HG02943 (cell line): ENCODE data around the gene DIS3L.
A peak's percentile ranks its signal among the peaks of the same experiment; 100 is the strongest.
"Not testable (repeated sequence)": the region's sequence is repeated elsewhere in the genome, so short reads cannot be mapped to it uniquely, and the experiment has no call there.

Source experiments
- ATAC-seq: cut with Tn5 transposase; IDR thresholded peaks from one replicate; pipeline ENCODE4 v1.9.1; 2021; ENCODE audit warnings: mild to moderate bottlenecking, low read depth, moderate library complexity; ENCODE audit not compliant: unreplicated experiment

Gene DIS3L

DNA sequence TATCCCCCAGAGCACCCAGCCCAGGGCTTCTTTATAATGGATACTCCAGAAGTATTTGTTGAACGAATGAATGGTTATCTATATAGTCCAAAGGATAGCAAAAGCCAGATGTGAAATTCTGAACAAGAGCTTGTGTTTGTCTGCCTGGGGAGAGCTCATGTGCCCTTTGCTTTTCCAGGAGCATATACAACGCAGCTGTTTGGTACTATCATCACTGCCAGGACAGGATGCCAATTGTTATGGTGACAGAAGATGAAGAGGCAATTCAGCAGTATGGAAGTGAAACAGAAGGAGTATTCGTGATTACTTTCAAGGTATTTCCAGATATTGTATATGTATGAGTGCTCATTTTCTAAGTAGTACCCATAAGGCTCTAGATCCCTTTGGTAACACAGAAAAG, 15.2 kb downstream of the DIS3L start:
- ATAC-seq, result no peak

DNA sequence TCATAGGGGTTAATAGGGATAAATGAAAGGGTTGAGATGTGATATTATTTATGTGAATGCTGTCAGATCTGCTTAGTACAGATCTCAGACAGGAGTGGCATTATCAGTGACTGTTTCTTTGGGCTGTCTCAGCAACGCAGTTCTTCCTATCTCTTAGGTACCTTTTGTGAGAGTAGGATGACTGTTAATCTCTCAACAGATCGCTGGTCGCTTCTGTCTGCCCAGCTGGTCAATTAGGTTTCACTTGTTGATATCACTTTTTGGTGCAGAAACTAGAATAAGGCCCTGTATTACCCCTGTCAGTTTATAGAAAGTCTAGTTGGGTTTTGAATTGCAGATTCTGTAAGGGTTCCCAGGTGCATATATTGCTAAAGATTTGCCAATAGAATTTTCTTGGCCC, 16.5 kb downstream of the DIS3L start:
- no peak for ATAC-seq

DNA sequence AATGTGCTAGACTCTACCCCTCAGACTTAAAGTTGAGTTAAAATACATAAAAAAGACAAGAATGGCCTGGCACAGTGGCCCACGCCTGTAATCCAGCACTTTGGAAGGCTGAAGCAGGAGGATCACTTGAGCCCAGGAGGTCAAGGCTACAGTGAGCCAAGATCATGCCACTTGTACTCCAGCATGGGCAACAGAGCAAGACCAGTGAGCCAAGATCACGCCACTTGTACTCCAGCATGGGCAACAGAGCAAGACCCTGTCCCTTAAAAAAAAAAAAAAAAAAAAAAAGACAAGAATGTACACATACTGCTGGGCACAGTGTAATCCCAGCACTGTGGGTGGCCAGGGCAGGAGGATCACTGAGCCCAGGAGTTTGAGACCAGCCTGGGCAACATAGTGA, 17.4 kb downstream of the DIS3L start:
- no peak for ATAC-seq

DNA sequence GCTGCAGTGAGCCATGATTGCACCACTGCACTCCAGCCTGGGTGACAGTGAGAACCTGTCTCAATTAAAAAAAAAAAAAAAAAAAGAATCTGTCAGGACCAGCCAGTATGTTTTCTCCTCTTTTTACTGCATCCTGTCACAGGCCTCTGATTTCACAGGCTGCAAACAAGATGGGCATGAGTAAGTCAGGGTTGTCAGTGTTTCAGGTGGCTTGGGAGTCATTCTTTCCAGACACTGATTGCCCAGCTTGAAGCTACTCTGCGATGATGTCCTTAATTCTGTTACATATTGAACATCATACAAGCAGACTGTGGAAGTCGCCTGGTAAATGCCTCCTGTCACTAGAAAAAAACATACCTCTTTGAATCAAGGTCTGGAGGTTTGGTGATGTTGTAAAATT, 18.8 kb downstream of the DIS3L start:
- ATAC-seq, result no peak

DNA sequence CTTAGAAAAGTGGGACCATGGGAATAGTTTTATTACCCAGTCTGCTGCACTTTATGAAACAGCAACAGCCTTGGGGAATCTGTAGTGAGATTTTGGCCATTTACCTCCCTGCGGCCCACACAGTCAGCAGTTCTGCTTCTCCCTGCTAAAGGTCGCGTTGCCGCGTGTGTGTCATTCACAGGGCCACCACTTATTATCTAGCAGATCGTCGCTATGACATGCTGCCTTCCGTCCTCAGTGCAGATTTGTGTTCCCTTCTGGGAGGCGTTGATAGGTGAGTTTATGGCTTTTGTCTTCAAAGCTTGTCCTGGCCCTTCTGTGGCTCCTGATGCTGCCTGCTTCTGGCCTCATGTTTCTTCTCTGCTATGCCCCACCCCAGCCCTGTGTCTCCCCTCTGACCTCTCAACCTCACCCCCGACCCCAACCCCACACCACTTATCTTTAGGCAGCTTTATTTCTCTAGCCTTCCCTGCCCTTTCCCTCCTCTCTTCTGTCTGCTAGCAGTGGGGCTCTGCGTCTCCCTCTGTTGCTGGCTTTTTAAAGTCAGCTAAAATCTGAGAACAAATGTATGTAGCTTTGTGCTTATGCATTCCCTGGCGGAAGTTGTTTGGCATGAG, 30.1 kb downstream of the DIS3L start:
- ATAC-seq, result no peak

DNA sequence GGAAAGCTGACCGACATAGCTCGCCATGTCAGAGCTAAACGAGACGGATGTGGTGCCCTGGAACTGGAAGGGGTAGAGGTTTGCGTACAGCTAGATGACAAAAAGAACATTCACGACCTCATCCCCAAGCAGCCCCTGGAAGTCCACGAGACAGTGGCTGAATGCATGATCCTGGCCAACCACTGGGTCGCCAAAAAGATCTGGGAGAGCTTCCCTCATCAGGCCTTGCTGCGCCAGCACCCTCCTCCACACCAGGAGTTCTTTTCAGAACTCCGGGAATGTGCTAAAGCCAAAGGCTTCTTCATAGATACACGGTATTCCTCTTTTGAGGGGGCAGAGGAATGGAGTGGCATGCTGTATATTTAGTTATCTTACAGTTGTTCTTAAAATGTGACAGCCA, 32.7 kb downstream of the DIS3L start:
- no peak for ATAC-seq

DNA sequence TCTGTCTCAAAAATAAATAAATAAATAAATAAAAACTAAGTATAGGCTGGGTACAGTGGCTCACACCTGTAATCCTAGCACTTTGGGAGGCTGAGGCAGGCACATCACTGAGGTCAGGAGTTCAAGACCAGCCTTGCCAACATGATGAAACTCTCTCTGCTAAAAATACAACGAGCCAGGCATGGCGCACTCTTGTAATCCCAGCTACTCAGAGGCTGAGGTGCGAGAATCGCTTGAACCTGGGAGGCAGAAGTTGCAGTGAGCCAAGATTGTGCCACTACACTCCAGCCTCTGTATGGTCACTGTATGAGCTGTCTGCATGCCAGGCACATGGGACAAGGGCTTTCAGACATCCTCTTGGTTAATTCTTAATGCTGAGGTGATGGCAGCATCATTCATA, 34.4 kb downstream of the DIS3L start:
- no peak for ATAC-seq

DNA sequence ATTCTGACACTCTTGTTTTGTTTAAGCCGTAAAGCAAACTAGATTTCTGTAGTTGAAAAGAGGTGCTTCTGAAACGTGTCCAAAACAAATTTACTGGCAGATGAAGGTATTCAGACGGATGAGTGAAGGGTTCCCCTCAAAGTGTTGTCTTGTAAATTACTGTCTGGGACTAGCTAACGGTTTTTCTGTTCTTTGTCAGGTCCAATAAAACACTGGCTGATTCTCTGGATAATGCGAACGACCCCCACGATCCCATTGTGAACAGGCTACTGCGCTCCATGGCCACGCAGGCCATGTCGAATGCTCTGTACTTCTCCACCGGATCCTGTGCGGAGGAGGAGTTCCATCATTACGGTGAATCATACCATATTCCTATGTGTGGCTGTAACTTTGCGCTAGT, 35.4 kb downstream of the DIS3L start:
- ATAC-seq, result no peak

DNA sequence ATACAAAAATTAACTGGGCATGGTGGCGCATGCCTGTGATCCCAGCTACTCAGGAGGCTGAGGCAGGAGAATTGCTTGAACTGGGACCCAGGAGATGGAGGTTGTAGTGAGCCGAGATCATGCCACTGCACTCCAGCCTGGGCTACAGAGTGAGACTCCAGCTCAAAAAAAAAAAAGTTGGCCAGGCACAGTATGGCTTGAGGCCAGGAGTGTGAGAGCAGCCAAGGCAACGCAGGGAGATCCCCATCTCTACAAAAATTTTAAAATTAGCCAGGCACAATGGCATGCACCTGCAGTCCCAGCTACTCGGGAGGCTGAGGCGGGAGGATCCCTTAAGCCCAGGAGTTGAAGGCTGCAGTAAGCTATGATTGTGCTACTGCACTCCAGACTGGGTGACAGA, 55.2 kb downstream of the DIS3L start:
- not testable (repeated sequence) for ATAC-seq

DNA sequence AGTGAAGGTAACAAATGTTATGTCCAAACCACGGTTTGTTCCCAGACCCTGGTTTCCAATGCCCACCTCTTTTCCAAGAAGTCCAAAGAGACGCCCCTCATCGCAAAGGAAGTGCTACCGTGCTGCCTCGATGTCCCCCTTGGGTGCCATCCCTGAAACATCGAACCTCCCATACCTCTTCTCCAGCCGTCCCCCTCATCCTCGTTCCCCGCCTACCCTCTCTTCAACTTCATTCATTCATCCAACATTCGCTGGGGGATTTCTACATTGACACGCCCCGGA, 62.6 kb downstream of the DIS3L start:
- no peak for ATAC-seq

DNA sequence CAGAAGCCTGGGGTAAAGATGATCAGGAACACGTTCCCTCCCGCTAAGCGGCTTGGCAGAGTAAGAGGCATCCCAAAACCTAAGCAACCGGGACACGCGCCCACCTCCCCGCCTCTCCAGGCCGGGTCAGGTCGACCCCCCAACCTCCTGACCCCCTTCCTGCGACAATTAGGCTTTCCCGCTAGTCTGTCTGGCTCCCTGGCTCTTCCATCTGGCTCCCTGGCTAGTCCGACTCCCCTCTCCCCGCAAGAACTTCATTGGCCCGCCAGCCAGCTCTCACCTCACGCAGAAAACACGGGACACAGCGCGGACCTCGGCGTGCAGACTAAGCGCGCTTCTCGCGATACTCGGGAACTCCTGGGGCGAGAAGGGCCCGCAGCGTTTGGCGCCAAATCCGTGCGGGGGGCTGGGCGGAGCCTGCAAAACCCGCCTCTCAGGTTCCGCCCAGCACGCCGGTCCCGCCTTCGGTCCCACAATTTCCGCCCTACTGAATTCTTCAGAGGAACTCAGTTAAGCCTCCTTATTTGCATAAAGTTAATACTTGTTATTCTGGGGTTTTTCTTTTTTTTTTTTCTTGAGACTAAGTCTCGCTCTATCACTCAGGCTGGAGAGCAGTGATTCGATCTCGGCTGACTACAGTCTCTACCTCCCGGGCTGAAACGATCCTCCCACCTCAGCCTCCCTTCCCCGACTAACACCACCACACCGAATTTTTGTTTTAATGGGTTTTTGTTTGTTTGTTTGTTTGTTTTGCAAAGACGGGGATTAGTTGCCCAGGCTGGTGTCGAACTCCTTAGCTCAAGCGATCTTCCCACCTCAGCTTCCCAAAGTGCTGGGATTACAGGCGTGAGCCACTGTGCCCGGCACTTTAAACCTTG, 63.2 kb downstream of the DIS3L start, which contains the start of gene TIPIN:
Gene TIPIN (minus strand): TSS at position 327 of the 878 bp plus-strand sequence. CDS start 3,738 bp downstream, outside the sequence.
- peak; percentile 86 for ATAC-seq

DNA sequence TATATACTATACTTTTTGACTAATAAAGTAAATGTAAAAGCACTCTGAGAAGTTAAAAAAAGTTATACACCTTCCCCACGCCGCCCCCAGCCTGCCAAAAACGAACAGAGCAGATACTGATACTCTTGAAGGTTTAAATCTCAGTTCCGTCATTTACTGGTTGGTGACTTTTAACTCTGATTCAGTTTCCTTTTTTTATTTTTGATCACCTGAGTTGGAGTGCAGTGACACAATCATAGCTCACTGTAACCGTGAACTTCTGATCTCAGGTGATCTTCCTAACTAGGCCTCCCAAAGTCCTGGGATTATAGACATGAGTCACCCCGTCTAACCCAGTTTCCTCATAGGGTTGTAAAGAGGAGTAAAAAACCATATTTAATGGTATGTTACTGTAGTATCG, 66.4 kb downstream of the DIS3L start:
- no peak for ATAC-seq

DNA sequence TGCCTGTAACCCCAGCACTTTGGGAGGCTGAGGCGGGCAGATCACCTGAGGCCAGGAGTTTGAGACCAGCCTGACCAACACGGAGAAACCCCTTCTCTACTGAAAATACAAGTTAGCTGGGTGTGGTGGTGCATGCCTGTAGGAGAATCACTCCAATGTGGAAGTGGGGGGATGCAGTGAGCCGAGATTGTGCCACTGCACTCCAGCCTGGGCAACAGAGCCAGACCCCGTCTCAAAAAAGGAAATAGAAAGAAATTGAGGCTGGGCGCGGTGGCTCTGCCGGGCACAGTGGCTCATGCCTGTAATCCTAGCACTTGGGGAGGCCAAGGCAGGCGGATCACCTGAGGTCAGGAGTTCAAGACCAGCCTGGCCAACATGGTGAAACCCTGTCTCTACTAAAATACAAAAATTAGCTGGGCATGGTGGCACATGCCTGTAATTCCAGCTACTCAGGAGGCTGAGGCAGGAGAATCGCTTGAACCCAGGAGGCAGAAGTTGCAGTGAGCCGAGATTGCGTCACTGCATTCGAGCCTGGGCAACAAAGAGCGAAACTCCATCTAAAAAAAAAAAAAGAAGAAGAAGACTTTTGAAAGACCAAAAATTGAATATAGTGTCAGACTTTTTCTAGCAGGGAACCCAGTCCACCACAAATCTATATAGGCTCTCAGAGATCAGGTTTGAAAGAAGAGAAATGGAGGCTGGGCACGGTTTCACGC, 68.5 kb downstream of the DIS3L start:
- ATAC-seq, result not testable (repeated sequence)

DNA sequence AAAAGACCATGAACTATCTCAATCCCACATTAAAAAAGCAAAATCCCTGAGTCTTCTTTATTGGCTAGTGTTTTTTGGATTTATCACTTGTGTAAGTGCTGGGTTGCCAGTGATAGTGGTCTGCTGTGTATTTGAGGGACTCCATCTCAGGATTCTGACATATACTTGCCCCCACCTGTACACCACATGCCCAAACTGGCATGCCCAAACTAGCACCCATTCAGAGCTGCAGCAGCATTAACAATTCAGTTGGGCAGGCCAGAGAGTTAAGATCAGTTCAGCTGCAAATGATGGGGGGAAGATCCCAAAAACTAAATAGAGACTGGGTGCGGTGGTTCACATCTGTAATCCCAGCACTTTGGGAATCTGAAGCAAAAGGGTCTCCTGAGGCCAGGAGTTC, 69.4 kb downstream of the DIS3L start:
- ATAC-seq, result no peak

DNA sequence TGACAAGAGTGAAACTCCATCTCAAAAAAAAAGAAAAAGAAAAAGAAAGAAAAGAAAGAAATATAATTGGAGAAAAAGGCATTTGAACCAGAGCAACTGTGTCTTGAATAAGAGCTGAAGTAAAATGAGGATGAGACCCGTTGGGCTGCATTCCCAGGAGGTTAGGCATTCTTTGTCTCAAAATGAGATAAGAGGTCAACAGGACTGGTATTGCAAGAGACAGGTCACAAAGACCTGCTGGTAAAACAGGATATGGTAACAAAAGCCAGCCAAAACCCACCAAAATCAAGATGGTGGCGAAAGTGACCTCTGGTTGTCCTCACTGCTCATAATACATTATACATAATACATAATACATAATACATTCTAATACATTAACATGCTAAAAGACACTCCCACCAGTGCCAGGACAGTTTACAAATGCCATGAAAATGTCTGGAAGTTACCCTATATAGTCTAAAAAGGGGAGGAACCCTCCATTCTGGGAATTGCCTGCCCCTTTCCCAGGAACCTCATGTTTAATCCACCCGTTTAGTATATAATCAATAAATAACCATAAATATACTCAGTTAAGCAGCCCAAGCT, 71.7 kb downstream of the DIS3L start:
- no peak for ATAC-seq

DNA sequence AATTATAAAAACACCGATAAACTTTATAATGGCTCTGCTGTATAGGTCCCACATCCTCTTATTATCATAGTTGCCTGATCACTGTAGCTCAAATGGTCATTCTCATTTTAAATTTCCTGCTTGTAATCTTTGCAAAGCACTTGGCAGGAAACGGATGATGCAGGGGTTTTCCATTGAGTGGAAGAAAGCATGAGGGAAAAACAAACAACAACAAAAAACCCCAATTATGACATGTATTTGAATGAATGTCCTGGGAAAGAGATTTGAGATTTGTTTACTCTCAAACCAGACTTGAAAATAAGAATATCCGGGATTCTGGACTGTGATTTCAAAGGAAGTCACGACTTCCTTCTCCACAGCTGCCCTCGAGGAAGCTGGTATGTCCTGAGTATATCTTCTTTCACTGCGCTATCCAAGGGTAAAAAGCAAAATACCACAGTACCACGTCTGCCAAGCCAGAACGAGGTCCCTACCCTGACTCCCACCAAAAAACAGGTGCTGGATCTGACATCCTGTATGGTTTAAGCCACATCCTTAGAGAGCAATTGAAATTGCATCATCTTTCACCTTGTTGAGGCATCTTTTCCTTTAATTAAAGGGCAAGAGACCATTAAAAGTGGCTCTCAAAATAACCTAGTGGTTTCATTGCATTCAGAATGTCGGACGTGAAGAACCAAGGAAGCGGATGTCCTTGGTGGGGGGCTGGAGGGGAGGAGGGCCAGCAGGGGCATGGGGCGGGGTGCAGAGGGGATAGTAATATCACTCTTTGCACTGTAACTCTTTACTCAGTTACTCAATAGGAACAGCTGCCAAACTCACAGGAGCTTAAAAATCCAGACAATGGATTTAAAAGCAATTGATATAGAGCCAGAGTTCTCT, 76.6 kb downstream of the DIS3L start:
- ATAC-seq, result no peak

DNA sequence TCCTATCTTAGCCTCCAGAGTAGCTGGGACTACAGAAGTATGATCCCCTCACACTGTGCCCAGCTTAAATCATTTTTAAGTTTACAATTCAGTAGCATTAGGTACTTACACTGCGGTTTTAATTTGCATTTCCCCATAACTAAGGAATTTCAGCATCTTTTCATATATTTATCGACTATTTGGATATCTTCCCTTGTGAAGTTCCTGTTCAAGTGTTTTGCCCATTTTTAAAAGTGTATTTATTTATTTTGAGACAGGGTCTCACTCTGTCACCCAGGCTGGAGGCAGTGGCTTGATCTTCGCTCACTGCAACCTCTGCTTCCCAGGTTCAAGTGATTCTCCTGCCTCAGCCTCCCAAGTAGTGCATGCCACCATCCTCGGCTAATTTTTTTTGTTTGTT, 80.8 kb downstream of the DIS3L start:
- ATAC-seq, result no peak

DNA sequence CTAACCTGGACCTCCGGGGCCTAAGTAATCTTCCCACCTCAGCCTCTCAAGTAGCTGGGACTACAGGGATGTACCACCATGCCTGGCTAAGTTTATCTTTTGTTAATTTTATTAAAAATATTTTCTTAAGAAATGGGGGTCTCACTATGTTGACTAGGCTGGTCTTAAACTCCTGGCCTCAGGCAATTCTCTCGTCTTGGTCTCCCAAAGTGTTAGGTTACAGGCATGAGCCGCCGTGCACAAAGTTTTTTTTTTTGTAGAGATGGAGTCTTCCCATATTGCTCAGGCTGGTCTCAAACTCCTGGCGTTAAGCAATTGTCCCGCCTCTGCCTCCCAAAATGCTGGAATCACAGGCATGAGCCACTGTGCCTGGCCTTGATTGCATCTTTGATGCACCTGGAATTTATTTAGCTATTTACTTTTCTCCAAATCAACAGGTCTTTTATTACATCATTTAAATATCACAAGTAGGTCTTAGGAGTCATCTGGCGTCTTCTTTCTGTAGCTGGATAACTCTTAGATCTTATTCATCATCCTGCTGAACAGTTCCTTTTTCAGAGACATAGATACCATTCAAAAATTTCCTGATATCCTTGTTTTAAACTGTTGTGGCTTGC, 85.6 kb downstream of the DIS3L start:
- ATAC-seq, result no peak

DNA sequence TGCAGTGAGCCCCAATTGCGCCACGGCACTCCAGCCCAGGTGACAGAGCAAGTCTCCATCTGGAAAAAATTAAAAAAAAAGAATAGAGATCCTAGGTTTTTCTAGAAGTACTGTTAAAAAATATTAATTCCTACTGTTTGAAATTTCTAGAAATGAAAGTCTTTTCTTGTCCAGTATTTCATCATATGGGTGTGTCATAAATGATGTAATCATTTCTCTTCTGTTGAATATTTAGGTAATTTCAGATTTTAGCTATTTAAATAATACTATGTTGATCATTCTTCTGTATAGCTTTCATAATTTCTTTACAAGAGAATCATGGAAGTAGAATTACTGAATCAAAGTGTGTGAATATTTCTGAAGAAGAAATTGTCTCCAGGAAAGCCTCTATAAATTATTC, 88.0 kb downstream of the DIS3L start:
- not testable (repeated sequence) for ATAC-seq
